HG02938 (cell line): ENCODE results near the gene WDR37.

Source experiments
- ATAC-seq: cut with Tn5 transposase; IDR thresholded peaks from one replicate; pipeline ENCODE4 v1.9.1; 2021; ENCODE audit warnings: mild to moderate bottlenecking, moderate library complexity; ENCODE audit not compliant: unreplicated experiment

The WDR37 gene

GRCh38 chr10:1123972-1124371, 67.8 kb downstream of the WDR37 start:
- no peak for ATAC-seq

GRCh38 chr10:1124796-1125195, 68.6 kb downstream of the WDR37 start:
- no peak for ATAC-seq

DNA sequence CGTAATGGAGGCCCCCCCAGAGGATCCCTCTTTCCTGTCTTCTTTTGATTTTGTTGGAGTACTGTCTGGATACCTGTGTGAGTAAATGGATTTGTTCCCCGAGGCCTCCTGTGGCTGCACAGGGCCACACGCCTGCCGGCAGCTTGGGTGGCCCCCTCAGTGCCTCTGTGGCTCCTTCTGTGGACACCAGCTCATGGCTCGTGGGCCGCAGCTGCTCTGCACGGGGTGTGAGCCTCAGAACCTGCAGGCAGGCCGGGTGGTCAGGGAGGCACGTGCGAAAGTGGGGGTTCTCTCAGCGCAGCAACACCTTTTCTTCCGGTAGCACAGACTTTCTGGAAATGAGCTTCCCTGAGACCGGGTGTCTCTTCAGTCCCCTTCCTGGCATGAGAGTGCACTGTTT, 70.3 kb downstream of the WDR37 start:
- ATAC-seq = no peak

DNA sequence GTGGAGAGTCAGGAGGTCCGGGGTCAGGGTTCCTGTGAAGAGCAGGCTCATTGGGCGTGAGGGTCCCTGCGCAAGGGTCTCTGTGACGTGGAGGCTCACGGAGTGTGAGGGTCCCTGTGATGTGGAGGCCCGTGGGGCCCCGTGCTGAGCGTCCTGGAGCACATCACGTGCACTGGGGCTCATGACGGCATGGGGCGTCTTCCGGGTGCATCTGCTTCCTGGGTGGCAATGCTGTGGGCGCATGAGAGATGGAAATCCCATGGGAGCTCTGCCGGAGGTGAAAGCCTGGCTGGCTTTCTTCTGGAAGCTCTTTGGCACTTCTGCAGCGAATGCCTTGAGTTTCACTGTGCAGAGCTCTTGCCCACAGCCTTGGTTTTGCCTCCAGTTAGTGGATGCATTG, 71.4 kb downstream of the WDR37 start:
- no peak for ATAC-seq

GRCh38 chr10:1128115-1128514, 71.9 kb downstream of the WDR37 start:
- ATAC-seq = no peak

DNA sequence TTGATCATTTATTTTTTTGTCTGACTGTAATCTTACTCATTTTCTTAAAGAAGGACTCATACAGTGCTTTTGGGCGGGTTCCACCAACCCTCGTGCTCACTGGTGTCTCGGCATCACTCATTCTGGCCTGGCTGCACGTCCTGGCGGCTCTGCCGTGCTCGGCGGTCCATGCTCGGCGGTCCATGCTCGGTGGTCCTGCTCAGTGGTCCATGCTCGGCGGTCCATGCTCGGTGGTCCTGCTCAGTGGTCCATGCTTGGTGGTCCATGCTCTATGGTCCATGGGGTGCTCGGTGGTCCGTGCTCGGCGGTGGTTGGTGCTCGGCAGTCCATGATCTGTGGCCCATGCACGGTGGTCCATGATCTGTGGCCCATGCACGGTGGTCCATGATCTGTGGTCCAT, 72.5 kb downstream of the WDR37 start:
- ATAC-seq = no peak

- ATAC-seq = no peak
Measured at GRCh38 chr10:1130226-1130625, 74.0 kb downstream of the WDR37 start.

DNA sequence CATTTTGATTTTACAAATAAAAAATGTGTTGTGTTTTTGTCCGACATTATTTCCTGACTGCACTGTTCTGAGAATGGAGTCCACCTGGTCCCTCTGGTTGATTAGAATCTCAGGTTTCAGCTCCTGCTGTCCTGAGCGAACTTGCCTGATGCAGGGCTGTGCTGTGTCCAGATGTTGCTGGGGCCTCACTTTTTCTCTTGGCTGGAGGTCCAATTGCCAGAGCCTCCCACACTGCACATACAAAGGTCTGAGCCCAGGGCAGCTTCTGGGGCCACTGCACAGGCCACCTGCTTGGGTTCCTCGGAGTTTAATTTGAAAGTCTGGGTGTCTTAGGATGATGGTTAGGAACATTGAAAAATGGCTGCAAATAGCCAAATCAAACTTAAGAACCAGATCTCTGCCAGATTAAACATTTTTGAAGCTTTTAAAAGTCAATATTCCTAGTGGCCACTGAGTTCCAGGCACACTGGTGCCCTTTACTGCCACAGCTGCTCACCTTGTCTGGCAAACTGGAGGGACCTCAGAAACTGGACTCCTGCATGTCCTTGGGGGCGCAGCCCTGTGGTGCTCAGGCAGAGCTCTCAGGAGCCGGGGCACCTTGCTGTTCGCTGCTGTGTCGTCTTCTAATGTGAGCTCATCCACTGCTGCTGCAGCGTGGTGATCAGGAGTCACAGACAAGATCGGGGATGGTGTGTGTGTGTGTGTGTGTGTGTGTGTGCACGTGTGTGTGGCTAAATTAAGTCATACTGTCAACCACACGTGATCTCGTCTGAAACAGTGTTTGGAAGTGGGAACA, 75.0 kb downstream of the WDR37 start:
- no peak for ATAC-seq

GRCh38 chr10:1132584-1132983, 76.4 kb downstream of the WDR37 start:
- no peak for ATAC-seq

GRCh38 chr10:1133495-1134045, 77.4 kb downstream of the WDR37 start:
- ATAC-seq = no peak

- no peak for ATAC-seq
Measured at GRCh38 chr10:1134156-1134555, 78.0 kb downstream of the WDR37 start.

GRCh38 chr10:1136268-1136667, 80.1 kb downstream of the WDR37 start:
- no peak for ATAC-seq

DNA sequence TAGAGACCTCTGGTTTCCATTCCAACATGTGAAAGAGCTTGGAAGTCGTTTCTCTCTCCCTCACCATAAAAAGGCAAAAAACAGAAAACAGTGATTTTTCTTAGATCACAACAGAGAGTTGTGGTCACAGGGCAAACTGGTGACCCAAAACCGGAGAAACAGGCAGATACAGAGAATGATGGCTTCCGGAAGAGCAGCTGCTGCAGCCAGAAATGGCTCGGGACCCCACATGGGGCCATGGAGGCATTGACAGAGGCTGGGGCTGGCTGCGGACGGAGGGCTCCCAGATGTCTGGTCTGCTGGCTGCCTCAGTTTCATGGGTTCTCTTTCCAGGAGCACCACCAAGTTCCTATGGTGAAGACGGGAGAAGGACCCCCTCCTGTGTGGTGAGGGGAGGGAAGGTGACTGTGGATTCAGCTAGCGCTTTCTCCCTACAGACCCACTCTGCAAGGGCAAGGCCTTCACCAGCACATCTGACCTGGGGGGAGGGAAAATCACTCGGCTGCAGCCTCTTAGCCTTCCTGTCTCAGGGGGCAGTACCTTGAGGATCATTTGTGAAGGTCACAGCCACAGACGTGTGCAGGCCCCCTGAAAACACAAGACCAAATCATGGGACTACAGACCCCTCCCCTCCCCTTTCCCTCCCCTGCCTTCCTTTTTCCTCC, 81.4 kb downstream of the WDR37 start:
- no peak for ATAC-seq

DNA sequence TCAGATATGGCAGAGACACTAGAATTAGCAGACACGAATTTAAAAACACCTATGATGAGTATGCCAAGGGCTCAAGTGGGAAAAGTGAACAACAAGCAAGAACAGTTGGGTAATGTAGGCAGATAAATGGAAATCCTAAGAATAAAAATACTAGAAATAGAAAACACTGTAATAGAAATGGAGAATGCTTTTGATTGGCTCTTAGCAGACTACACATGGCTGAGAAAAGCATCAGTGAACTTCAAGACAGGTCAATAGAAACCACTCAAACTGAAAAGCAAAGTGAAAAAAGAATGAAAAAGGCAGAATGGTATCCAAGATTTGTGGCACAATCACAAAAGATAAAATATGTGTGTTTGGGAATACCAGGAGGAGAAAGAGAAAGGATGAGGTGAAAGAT, 82.3 kb downstream of the WDR37 start:
- ATAC-seq = no peak

DNA sequence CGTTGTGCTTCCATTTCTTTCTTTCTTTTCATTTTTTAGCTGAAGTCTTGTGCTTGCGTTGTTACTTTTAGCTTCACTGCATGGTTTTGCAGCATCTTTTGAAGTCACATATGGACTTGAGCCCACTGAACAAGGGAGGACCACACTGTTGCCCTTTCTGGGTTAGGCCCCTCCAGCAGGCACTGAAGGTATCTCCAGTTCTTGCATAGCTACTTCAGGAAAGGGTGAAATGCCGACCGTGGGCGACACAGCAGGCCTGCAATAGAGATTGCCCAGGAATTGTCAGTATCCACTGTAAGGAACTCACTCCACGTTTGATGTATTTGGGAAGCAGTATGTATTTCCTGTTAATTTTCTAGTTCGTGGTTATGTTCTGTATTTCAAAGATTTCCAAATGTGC, 85.1 kb downstream of the WDR37 start:
- ATAC-seq = no peak

GRCh38 chr10:1141701-1142100, 85.5 kb downstream of the WDR37 start:
- no peak for ATAC-seq

GRCh38 chr10:1142596-1142995, 86.4 kb downstream of the WDR37 start:
- ATAC-seq = no peak

DNA sequence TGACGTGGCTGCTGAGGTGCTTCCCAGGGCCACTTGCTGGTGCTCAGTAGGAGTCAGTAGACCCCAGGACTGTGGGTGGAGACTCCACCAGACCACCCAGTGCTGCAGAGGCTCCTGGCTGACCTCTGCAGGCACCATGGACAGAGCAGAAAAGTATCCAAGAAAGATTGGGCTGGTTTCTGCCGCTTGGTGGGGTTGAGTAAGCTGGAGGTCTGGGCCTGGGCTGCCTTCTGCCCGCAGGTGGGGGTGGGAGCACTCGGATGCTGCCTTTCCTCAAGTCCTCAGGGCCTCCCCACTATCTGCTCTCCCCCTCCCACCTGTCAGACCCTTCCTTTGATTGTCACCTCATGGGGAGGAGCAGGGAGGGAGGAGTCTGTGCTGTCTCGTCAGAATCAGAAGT, 91.6 kb downstream of the WDR37 start:
- ATAC-seq = no peak

DNA sequence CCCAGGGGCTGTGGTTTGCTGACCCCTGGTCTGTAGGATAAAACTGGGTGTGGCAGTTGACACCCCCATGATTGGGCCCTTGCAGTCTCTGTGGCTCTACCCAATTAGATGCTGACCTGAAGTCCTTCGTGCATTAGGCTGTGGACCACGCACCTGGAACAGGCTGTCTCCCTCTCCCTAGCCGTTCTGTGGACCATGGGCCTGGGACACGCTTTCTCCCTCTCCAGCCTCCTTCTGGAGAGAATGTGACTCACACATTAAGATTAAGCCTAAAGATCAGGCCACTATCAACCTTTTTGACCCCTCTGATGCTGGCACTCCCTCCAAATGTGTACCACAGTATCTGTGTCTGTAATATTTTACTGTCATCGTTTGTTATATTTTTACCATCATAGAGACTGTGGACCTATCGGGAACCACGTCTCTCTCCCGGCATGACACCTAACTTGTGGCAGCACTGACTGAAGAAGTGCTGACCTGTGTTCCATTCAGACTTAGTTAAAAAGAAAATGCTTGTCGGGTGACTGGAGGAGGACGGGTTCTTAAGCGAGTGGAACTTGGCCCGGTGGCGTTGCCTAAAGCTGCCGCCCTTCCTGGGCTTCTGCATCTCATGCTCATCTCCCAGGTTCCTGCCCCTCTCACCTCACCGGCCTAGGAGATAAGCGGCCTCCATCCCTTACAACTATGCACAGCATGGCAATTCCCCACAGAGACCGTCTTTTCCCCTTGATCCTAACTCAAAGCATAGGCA, 92.8 kb downstream of the WDR37 start:
- no peak for ATAC-seq

GRCh38 chr10:1149793-1150637, 93.8 kb downstream of the WDR37 start:
- no peak for ATAC-seq

DNA sequence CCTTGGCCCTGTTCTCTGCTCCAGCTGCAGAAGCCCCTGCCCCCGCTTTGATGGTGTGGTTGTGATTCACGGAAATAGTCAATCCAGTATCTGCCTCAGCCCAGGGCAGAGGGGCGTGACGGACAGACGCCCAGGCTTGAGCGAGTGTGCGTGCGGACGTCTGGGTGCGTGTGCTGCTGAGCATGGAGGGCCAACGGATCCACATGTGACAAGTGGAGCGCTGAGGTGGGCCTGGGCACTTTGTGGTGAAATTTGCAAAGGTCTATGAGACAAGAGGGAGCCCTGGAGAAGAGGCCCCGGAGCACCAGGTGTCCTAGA, 94.4 kb downstream of the WDR37 start:
- ATAC-seq = no peak
